M059J (cell line): ENCODE measurements around the gene LMNTD1. TPM values are rescaled to one million over a fixed set of nuclear protein-coding genes. Genes with fewer than 3 reads are reported as not detected.
"Not testable (repeated sequence)": the region's sequence is repeated elsewhere in the genome, so short reads cannot be mapped to it uniquely, and the experiment has no call there.

ENCODE experiments used
- DNase-seq: peaks from one replicate; pipeline ENCODE4 v3.0.0-alpha.2; 2012; ENCODE audit warnings: low read depth
- total RNA-seq: library from RNA; depleted of rRNA; stranded (reverse); fragments of >200 nt; shearing (Covaris generic); gene quantifications from 2 replicates; pipeline ENCODE4 v1.2.3, GENCODE V29; 2014

The LMNTD1 gene
- total RNA-seq, 1 experiment from 2014 or later = 2.2 TPM

DNA sequence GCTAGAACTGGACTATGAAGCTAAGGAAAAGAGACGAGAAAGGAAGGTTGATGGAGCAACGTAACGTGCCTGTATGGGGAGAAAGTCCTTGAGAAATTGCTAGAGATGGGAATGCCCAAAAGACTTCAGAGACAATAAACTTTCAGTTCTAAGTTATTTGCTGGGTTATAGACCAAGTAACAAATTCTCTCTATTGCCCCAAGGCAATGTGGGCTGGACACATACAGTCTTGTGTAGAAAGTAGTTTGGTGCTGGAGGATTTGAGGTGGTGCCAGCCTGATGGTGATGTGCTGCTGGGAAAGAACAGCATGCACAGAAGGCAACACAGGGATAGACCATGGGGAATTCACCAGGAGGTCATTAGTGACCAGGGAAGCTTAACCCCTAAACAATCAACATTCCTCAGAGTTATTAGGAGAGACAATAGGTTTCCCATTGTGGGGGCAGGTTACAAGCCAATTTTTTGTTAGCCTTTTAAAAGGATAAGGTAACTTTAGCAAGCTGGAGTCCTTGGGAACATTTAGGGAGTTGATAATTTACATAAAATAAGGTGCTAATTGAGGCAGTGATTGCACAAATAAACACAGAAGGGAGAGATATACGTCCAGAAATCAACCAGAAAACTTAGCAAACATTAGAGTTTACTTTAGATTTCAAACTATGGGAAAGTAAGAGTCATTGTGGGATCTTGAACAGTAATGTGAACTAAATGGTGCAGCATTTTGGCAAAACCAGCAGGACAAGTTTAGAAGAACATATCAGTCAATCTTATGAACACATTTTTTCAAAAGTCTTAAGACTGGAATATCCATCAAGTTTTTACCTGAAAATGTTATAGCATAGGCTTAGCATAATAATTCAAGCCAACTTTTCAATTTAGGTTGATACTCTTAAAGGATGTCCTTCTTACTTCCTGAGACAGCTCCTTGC, 61.4 kb downstream of the LMNTD1 start:
- peak; percentile 42 for DNase-seq

GRCh38 chr12:25488956-25489870, 63.9 kb downstream of the LMNTD1 start:
- not testable (repeated sequence) for DNase-seq

DNA sequence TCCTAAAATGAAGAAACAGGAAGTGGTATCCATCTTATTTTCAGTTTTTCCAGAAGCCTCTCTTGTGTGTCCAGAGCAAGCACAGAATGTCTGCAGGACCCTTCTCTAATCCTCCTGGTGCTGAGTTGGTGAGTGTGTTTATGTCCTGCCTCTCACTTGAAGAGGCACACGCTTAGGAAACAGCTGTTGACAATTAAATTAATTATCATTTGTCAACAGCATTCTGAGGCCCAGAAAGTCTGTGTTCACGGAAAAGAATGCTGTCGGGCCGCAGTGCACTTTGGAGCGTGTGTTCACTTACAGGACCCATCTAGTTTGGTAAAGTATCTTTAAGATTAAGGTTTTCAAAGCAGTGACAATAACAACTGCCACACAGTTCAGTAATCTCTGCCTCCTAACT, 70.5 kb downstream of the LMNTD1 start:
- DNase-seq = no peak

GRCh38 chr12:25480145-25480544, 72.9 kb downstream of the LMNTD1 start:
- no peak for DNase-seq

GRCh38 chr12:25477217-25477616, 75.9 kb downstream of the LMNTD1 start:
- no peak for DNase-seq

- DNase-seq = no peak
These were observed 80.6 kb downstream of the LMNTD1 start for GRCh38 chr12:25472453-25472852.

DNA sequence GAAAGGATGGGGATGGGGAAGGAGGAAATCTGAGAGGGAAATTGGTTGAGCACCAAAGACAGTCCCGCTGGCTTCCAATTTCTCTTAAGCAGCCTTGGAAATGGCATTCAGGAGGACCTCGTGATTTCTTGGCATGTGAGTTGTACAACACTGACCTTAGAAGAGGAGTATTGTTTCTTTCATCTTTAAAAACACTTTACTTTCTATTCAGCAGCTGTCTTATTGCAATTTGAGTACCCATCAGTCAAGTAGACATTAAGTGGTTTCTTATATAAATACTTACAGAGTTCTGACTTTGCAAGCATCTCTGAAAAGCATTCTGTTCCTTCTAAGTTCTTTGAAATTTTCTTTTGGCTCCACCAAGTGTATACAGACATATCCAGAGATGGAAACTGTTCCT, 83.2 kb downstream of the LMNTD1 start:
- no peak for DNase-seq

GRCh38 chr12:25469368-25469767, 83.7 kb downstream of the LMNTD1 start:
- DNase-seq = peak; percentile 54

DNA sequence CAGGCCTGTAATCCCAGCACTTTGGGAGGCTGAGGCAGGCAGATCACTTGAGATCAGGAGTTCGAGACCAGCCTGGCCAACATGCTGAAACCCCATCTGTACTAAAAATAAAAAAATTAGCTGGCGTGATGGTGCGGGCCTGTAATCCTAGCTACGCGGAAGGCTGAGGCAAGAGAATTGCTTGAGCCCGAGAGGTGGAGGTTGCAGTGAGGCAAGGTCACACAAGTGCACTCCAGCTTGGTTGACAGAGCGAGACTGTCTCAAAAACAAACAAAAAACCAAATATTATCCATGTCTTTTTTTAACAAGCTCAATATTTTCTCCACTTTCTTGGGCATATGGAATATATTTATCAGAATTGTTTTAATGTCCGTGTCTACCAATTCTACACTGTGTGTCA, 89.6 kb downstream of the LMNTD1 start:
- DNase-seq = no peak

DNA sequence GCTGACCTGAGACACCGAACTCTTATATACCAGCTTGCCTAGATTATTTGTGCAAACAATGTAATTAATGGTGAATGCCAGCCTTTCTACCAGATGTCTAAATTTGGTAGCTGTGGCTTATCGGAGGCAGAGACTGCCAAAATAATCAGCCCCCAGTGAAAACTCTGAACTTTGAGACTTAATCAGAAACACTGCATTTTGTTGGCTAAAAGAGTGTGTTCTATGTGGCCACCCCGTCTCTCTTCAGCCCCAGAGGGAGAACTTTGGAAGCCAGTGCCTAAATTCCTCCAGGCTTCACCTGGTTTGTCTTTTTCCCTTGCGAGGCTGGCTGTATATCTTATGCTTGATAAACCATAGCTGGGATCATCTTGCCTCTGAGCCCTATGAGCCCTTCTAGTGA, 90.1 kb downstream of the LMNTD1 start:
- no peak for DNase-seq

DNA sequence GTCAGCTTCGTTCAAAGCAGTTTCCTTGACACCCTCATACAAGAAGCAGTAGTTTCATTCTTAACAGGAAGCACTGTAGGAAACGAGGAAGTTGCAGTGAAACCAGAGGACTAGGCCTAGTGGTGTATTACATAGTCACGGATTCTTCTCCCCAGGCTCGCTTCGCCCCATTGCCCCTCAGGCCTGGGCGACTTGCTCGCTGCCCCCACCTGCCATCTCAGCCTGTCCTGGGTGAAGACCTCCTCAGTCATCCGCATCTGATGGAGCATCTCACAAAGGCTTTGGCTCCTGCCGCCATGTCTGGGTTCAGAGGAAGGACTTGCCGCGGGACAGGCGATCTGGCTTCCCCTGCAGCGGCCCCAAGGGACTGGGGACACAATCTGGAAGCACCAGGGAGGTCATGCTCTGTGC, 93.5 kb downstream of the LMNTD1 start:
- no peak for DNase-seq

DNA sequence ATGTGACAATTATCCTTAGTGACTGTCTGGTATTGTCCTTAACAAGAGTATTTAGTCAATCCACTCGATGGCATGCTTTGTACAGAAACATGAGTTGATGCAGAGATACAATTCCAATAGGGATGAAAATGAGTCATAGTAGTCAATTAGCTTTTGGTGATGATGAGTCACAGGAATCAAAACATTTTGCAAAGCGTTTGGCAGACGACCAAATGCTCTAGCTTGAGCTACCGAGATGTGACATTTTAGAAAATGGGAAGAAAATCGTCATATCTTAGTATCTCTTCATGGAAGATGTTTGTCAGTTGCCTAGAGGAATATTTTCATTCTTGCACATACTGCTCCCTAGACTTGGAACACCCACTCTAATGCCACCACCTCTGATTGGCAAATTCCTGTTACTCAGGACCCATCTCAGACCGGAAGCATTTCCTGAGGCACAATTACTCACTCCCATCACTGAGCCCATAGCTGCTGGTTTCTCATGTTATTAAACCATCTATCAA, 95.0 kb downstream of the LMNTD1 start:
- DNase-seq = peak; percentile 99

- no peak for DNase-seq
These were observed 96.6 kb downstream of the LMNTD1 start for GRCh38 chr12:25456474-25456873.

DNA sequence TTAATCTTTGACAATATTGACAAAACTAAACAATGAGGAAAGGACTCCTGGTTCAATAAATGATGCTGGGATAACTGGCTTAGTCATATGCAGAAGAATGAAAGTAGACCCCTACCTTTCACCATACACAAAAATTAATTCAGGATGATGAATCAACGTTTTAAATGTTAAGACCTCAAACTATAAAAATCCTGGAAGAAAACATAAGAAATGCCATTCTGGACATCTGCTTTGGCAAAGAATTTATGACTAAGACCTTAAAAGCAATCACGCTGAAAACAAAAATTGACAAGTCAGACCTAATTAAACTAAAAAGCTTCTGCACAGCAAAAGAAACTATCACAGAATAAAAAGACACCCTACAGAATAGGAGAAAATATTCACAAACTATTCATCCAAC, 97.4 kb downstream of the LMNTD1 start:
- peak; percentile 81 for DNase-seq

- no peak for DNase-seq
These were observed 104.1 kb downstream of the LMNTD1 start for GRCh38 chr12:25449007-25449406.

GRCh38 chr12:25447046-25447445, 106.0 kb downstream of the LMNTD1 start:
- no peak for DNase-seq

DNA sequence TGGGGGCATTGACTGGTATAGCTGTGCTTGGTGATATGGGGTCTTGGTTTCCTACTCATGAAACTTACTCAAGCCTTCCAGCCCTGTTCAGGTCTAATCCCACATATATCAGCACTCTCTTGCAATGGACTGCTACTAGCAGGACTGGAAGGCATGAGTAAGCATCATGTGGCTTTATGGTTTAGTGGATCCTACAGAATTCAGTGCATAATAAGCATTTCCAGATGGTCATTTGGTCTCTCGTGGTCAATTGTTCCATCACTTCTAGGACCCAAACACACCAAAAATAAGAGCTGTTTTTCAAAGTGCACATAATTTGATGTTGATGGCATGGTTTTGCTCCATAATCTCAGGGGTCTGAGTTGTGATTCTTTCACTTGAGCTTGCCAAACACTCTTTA, 114.4 kb downstream of the LMNTD1 start:
- DNase-seq = no peak

DNA sequence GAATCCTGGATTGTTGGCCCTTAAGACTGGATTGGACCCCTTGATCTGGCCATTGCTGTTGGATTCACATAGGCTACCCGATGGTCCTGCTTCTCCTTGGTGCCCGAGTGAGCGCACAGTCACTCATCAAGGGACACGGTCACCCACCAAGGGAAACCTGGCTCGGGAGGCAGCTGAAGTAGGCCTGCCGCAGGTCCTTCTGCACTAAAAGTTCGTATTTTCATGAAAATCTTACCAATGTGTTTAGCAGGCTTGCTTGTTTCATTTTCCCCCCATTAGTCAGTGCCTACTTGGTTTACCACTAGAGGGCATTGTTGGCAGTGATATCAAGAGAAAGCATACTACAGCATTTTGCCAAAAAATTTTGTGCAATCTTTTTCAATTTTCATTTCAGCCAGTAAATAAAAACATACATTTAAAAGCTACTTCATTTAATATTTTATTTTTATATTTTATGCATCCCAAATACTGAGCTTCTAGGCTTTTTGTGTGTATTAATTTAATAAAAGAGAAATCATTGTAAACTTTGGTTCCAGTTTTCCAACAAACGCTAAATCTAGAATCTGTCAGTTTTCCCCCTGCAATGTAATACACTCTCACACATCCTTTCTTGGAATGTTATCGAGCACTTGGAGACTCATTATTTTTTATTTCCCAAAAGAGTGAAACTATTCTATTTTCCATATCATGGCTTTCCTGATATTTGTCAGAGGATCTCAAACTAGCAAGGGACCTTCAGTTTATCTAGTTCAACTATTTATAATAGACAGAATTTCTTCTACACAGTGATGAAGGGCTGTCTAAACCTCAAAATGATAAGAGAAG, 116.7 kb downstream of the LMNTD1 start:
- peak; percentile 82 for DNase-seq

GRCh38 chr12:25435431-25435830, 117.7 kb downstream of the LMNTD1 start:
- DNase-seq = no peak

- DNase-seq = no peak
These were observed 118.6 kb downstream of the LMNTD1 start for GRCh38 chr12:25434515-25434914.

- peak; percentile 91 for DNase-seq
These were observed 119.3 kb downstream of the LMNTD1 start for GRCh38 chr12:25433581-25434325.
